ENCODE measurements around the gene EDN2.

DNA sequence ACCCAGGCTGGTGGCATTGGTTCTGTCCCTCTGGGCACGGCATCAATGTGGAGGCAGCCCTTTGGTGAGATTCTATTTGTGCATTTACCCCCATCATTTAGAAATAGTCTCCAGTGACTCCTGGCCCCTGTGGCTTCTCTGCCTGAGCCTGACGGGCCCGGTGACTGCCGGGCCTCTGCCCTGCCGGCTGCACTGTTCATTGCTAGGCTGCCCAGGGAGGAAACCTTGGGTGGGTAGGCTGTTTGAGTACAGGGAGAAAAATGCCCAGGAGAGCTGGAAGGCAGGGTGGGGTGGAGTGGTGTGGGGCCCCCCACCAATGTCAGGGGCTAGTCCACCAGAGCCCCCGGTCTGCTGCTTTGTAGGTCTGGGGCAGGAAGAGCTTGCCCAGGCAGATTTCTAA lies 23.4 kb upstream of the EDN2 start:
- TF ChIP-seq, protein P1, sequence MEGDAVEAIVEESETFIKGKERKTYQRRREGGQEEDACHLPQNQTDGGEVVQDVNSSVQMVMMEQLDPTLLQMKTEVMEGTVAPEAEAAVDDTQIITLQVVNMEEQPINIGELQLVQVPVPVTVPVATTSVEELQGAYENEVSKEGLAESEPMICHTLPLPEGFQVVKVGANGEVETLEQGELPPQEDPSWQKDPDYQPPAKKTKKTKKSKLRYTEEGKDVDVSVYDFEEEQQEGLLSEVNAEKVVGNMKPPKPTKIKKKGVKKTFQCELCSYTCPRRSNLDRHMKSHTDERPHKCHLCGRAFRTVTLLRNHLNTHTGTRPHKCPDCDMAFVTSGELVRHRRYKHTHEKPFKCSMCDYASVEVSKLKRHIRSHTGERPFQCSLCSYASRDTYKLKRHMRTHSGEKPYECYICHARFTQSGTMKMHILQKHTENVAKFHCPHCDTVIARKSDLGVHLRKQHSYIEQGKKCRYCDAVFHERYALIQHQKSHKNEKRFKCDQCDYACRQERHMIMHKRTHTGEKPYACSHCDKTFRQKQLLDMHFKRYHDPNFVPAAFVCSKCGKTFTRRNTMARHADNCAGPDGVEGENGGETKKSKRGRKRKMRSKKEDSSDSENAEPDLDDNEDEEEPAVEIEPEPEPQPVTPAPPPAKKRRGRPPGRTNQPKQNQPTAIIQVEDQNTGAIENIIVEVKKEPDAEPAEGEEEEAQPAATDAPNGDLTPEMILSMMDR (IDR thresholded peaks at IDR 0.05; ENCODE audit: low read depth, low read length, poor library complexity, severe bottlenecking), result no peak
- no peak for TF ChIP-seq EZH2phosphoT487 (IDR thresholded peaks at IDR 0.05; ENCODE audit: borderline replicate concordance, low read length)

All from DOHH2 (cell line).